Inferior parietal cortex (tissue), 1 donor: ENCODE results near the gene ADCY2.

Source experiments
- DNase-seq: peaks from one replicate; pipeline ENCODE4 v3.0.0-alpha.2; 2016; ENCODE audit errors: extremely low spot score

ADCY2 gene

GRCh38 chr5:7742241-7742656 is 346.3 kb downstream of the ADCY2 start:
- DNase-seq: no peak

GRCh38 chr5:7745882-7746610 is 350.1 kb downstream of the ADCY2 start:
- DNase-seq: peak; percentile 88

DNA sequence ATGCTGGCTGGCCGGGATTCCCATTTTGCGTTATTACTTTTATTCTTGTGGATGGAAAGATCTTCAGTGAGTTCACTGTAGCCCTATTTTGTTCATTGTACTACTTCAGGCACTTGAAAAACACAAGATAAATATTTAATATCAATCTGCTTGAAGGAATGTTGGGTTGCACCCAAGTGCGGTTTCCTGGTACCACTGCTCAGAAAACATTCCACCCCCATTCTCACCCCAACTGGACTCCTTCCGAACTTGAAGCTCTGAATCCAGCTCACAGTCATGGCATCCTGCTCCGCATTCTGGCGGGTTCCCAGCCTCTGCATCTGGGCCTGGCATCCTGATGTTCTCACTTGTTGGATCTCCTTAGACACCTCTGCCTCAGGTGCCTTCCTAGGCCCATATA is 351.8 kb downstream of the ADCY2 start:
- no peak for DNase-seq

DNA sequence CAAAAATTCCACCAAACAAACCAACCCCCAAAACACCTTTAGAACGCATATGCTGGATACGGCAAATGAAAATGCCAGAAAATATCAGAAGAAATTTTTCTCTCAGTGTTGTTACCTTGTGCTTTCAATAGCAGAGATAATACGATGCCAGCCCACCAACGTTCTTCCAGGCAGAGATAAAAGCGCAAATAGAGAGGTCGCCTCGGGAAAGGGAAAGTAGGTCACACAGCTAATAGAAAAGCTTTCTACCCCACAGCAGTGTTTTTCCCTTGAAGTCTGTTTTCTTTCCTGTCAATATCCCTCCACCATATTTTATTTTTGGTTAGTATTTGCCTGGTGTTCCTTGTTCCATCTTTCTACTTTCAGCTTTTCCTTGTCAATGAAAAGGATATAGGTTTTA is 353.7 kb downstream of the ADCY2 start:
- no peak for DNase-seq

- DNase-seq: no peak
Observed at GRCh38 chr5:7751874-7752273, 355.9 kb downstream of the ADCY2 start.

DNA sequence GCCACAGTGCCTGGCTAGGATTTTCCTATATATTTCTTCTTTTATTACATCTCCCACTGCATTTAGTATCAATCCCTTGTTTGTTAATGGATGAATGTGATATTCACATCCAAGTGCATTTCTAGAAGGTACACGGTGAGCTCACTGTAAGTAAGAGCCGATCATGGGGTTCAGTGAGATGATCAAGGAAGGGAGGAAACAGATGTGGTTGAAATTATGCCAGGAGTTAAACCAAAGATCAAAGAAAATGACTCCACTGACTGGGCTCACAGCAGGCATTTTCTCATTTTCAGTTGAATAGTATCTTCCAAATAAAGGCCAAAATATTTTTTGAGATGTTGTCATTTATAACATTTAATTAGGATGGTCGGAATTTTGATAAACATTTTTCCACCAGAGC is 357.2 kb downstream of the ADCY2 start:
- no peak for DNase-seq

DNA sequence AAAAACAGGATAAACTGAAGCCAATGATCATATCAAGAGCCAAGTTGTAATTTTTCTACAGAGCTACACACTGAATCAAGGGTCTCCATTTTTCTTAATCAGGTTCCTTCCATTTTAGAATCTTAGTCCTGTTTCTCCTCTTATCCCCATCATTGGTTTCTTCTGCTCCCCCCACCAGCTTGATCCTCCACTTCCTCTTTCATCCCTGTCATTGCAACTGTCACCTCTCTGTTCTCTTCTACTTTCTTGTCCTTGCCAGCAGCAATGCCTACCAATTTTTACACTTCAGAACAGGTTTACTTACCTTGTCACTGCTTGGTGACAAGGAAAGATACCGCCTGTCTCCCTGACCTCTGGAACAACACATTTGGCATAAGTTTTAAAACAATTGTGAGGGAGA is 357.7 kb downstream of the ADCY2 start:
- DNase-seq: no peak

GRCh38 chr5:7754490-7754889 is 358.6 kb downstream of the ADCY2 start:
- DNase-seq: no peak

DNA sequence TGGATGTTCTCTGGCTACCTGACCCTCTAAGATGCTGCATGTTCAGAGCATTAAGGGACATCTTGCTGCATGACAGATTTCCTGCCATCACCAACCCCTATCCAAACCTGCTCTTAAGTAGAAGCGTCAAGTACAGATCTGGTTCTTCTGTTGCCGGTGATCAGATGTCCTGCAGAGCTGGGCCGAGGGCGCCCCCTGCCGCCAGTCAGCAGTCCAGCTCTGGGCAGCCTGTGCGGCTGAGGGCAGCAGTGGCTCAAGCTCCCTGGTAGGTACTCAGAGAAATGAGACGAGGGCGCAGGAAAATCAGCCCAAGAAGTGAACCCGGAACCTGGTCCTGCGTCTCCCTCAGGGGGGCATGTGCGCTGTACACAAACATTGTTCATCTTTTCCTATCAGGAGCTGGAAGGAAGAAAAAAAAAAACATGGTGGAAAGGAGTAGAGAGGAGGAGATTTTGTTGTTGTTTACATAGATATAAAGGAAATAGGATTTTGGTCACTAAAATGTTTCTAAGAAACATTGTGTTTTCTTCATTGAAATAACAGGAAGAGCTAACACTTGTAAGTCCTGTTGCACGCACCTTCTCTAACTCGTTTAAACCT is 359.2 kb downstream of the ADCY2 start:
- peak; percentile 51 for DNase-seq

- no peak for DNase-seq
Observed at GRCh38 chr5:7755958-7756357, 360.0 kb downstream of the ADCY2 start.

- no peak for DNase-seq
Observed at GRCh38 chr5:7756453-7756852, 360.5 kb downstream of the ADCY2 start.

DNA sequence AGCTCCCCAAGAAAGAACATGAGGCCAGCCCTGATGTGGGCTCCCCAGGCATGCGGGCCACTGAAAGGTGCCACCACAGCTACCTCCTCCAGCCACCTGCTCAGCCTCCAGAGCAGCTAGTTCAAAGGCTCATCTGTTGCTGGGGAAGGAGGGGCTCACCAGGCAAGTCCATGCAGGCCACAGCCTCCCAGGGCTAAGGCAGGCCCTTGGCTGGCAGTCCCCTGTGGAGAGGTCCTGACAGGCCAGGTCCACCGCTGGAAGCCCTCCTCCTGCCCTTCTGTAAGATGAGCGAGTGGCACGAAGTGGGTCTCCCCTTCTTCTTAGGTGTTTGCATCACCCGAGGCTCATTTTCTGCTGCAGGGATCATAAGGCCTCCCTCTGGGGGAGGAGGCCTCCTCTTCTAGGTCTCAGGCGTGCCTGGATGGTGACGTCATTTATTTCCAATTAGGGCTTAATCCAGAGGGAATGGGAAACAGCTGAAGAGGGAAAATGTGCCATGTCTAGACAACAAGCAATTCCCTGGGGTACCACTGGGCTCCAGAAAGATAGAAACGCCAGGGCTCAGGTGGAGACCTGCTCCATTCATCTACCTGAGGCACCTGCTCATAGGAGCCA is 363.4 kb downstream of the ADCY2 start:
- no peak for DNase-seq

- DNase-seq: no peak
Observed at GRCh38 chr5:7759951-7760580, 364.1 kb downstream of the ADCY2 start.

DNA sequence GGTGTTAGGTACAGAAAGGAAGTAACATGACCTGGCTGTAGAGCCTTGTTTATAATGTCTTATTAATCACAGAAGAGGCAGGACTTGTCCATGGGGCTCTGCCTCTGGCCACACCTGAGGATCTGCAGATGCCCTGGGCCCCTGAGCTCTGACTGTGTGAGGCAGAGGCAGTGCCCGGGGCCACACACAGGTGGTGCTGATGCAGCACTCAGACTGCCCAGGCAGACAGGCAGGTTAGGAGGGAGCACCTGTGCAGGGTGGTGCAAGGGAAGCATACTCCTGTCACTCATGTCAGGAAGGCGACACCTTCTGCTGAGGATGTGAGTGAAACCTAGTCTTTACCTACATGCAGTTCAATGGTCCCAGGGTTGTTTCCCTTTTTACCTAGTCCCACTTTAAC is 366.3 kb downstream of the ADCY2 start:
- DNase-seq: no peak

DNA sequence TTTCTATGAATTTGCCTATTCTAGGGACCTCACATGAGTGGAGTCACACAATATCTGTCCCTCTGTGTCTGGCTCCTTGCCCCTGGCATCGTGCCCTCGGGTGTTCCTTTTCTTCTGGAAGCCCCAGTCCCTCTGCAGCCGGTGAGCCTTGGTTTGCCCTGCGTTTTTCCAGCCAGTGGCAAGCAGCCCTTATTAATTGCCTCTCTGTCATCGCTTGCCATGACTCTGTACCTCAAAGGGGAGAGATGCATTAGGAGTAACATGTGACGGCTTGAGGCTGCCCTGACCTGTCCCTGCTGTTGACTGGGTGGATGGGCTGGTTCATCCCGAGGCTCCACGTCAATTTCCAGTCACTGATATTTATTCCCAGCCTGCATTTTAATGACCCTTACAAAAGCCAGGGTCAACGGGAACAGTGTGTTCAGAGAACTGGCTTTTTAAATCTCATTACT is 367.7 kb downstream of the ADCY2 start:
- DNase-seq: no peak

- DNase-seq: no peak
Observed at GRCh38 chr5:7764452-7764851, 368.5 kb downstream of the ADCY2 start.

- no peak for DNase-seq
Observed at GRCh38 chr5:7770436-7770835, 374.5 kb downstream of the ADCY2 start.

- DNase-seq: no peak
Observed at GRCh38 chr5:7772141-7772540, 376.2 kb downstream of the ADCY2 start.

DNA sequence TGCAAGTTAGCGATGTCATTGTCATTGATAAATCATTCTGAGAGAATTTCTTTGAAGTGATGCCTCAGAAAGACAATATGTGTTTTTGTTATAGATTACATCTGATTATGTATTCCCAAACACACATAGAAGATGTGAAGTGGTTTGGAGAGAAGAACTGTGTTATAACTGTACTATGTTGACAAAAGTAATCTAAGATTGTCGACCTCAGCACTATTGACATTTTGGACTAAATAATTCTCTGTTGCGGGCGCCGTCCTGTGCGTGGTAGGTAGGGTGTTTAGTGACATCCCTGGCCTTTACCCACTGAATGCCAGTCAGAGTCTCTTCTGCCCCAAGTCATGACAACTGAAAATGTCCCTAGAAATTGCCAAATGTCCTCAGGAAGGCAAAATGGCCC is 377.2 kb downstream of the ADCY2 start:
- DNase-seq: no peak

GRCh38 chr5:7776442-7776841 is 380.5 kb downstream of the ADCY2 start:
- DNase-seq: no peak

DNA sequence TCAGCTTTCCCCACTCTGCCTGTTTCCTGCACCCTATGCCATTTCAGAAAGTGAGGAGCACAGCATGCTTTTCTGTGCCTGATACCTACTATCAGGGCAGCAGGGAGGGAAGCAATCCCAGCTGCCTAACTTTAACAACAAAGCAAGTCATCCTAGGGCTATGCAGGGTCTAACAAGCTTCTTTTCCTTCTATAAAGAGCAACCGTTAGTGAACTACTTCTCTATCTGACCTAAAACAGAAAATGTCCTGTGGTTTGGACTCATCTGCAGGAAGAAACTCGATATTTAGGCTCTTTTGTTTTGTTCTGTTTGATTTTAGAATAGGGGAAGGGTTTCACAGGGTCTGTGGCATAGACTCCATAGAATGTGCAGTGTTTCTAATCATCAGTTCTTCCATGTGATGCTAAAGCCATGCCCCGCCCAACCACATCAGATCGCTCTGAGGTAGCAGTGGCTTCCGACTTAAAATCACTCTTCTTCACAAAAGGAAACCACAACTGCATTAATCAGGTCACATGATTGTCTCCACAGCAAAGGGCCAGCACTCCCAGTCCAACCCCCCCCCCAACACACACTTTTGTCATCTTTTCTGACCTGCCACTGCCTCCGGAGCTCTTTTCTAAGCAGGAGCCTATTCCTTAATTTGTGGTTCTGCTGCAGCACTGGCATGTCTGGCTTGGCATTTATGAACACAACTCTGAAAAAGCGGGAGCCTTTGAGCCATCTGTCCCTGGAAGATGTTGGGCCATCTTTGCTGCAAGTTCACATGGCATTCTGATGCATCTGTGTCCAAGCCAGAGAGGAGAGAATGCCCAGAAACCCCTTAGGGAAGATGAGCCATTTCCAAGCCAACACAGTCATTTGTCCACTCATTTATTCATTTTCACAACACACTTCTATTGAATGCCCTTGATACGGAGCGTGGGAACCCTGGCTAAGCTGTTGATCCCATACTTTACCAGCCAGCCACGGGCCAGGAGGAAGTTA is 383.4 kb downstream of the ADCY2 start:
- no peak for DNase-seq

- DNase-seq: no peak
Observed at GRCh38 chr5:7781899-7782298, 386.0 kb downstream of the ADCY2 start.
